SU-DHL-6 (cell line): ENCODE data around the gene PROK1.

Experiments used
- H2AFZ ChIP-seq: fragments of 200-600 bp; sonication (generic); 2 replicates; pipeline ENCODE4 v1.6.1; 2014; ENCODE audit warnings: low read depth, mild to moderate bottlenecking, moderate library complexity, mixed read lengths, antibody characterized with exemption, low read length; ENCODE audit not compliant: severe bottlenecking
- H3F3A ChIP-seq: fragments of 200-600 bp; shearing (Covaris generic); 2 replicates; pipeline ENCODE4 v1.6.0; 2016; ENCODE audit warnings: antibody characterized with exemption, mild to moderate bottlenecking; ENCODE audit not compliant: insufficient read depth
- H3K27ac ChIP-seq: fragments of 200-600 bp; sonication (generic); 2 replicates; pipeline ENCODE4 v1.5.1; 2016; ENCODE audit warnings: low read depth, mild to moderate bottlenecking, low read length, moderate library complexity, mixed read lengths
- H3K27me3 ChIP-seq: fragments of 200-600 bp; sonication (generic), shearing (Covaris generic); 2 replicates; pipeline ENCODE4 v1.6.0; 2014; ENCODE audit warnings: mild to moderate bottlenecking, low read length
- H3K36me3 ChIP-seq: fragments of 200-600 bp; sonication (generic); 2 replicates; pipeline ENCODE4 v1.6.1; 2014; ENCODE audit warnings: mild to moderate bottlenecking, low read length, mixed read lengths
- H3K4me2 ChIP-seq: fragments of 300-600, 200-600 bp; shearing (Covaris generic), sonication (generic); 2 replicates; pipeline ENCODE4 v1.6.0; 2014; ENCODE audit warnings: low read length, low read depth, mild to moderate bottlenecking; ENCODE audit not compliant: poor library complexity, severe bottlenecking
- H3K4me3 ChIP-seq: fragments of 200-600 bp; sonication (generic); 2 replicates; pipeline ENCODE4 v1.5.1; 2014; ENCODE audit warnings: antibody characterized with exemption, low read length, mild to moderate bottlenecking, mixed read lengths; ENCODE audit not compliant: insufficient read depth, poor library complexity, severe bottlenecking
- H3K79me2 ChIP-seq: fragments of 200-600 bp; sonication (generic); 2 replicates; pipeline ENCODE4 v1.6.1; 2014; ENCODE audit warnings: mild to moderate bottlenecking, low read length, moderate library complexity; ENCODE audit not compliant: insufficient read depth
- H3K9ac ChIP-seq: fragments of 200-600 bp; sonication (generic); 2 replicates; pipeline ENCODE4 v1.7.0; 2014; ENCODE audit warnings: mild to moderate bottlenecking, low read length
- H3K9me2 ChIP-seq: fragments of 200-600 bp; sonication (generic); replicated peaks from 2 replicates; pipeline ENCODE4 v1.6.1; 2014; ENCODE audit warnings: low read length; ENCODE audit not compliant: insufficient read depth
- H3K9me3 ChIP-seq: fragments of 200-600 bp; sonication (generic); 2 replicates; pipeline ENCODE4 v1.6.1; 2014; ENCODE audit warnings: low read length, mixed read lengths; ENCODE audit not compliant: insufficient read depth
- H4K20me1 ChIP-seq: fragments of 200-600 bp; sonication (generic); 2 replicates; pipeline ENCODE4 v1.6.1; 2014; ENCODE audit warnings: low read depth, mild to moderate bottlenecking, antibody characterized with exemption, low read length, moderate library complexity, mixed read lengths
- EZH2phosphoT487 ChIP-seq: fragments of 200-600 bp; sonication (generic), shearing (Covaris generic); conservative IDR thresholded peaks from 2 replicates; pipeline ENCODE4 v1.6.1; 2018; ENCODE audit warnings: mild to moderate bottlenecking, antibody characterized with exemption, low read length, moderate library complexity, mixed read lengths
- TF ChIP-seq, protein P1 (sequence below): fragments of 200-600 bp; sonication (generic); IDR thresholded peaks from one replicate; pipeline ENCODE4 v1.5.1; 2017; ENCODE audit warnings: antibody characterized with exemption, mild to moderate bottlenecking, low read length, moderate library complexity; ENCODE audit not compliant: insufficient read depth, poor library complexity, severe bottlenecking

The PROK1 gene

GRCh38 chr1:110440877-110441276 lies 10.1 kb upstream of the PROK1 start:
- Histone ChIP-seq H3K4me2 (no peak overlapping the region), H3F3A (no peaks in the 10 kb centered on the region)

DNA sequence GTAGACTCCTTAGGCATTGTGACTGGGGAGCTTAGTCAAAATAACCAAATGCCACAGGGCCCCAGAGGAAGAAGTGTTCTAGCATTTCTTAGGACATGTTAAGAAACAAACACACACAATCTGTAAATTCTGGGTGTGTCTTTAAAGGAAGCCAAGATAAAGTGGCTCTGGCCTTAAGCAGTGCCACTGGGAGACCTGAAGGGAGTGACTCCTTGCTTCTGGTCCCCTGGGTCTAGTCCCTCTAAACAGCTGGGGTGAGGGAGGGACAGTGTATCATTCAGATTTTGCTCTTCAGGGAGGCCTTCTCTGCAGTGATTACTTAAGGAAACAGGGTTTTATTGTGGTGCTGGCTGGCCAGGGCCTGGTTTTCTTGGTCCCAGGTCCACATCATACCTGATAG lies 9.1 kb upstream of the PROK1 start:
- Histone ChIP-seq H3K36me3 (no peaks in the 10 kb centered on the region), H3K27ac (no peak overlapping the region), H3K9ac (no peak overlapping the region), H3K27me3 (no peaks in the 10 kb centered on the region), H3K4me3 (no peak overlapping the region), H4K20me1 (no peaks in the 10 kb centered on the region), H3F3A (no peaks in the 10 kb centered on the region), H3K79me2 (no peaks in the 10 kb centered on the region), H3K4me2 (no peak overlapping the region), H3K9me2 (no peaks in the 10 kb centered on the region), H3K9me3 (no peaks in the 10 kb centered on the region), H2AFZ (no peak overlapping the region)
- TF ChIP-seq, protein P1, sequence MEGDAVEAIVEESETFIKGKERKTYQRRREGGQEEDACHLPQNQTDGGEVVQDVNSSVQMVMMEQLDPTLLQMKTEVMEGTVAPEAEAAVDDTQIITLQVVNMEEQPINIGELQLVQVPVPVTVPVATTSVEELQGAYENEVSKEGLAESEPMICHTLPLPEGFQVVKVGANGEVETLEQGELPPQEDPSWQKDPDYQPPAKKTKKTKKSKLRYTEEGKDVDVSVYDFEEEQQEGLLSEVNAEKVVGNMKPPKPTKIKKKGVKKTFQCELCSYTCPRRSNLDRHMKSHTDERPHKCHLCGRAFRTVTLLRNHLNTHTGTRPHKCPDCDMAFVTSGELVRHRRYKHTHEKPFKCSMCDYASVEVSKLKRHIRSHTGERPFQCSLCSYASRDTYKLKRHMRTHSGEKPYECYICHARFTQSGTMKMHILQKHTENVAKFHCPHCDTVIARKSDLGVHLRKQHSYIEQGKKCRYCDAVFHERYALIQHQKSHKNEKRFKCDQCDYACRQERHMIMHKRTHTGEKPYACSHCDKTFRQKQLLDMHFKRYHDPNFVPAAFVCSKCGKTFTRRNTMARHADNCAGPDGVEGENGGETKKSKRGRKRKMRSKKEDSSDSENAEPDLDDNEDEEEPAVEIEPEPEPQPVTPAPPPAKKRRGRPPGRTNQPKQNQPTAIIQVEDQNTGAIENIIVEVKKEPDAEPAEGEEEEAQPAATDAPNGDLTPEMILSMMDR = no peak
- no peak for TF ChIP-seq EZH2phosphoT487

More at GRCh38 chr1:110440877-110441276, 10.1 kb upstream of the PROK1 start:
- H3K79me2 ChIP-seq = no peaks in the 10 kb centered on the region
- no peak overlapping the region for H3K4me3 ChIP-seq
- H3K27ac ChIP-seq = no peak overlapping the region
- H2AFZ ChIP-seq = no peak overlapping the region
- TF ChIP-seq EZH2phosphoT487 = no peak
- TF ChIP-seq, protein P1 = no peak
- no peaks in the 10 kb centered on the region for H3K27me3 ChIP-seq
- H3K9ac ChIP-seq = no peak overlapping the region
- no peaks in the 10 kb centered on the region for H3K9me2 ChIP-seq
- H3K9me3 ChIP-seq = no peaks in the 10 kb centered on the region
- H4K20me1 ChIP-seq = no peaks in the 10 kb centered on the region
- H3K36me3 ChIP-seq = no peaks in the 10 kb centered on the region

- Histone ChIP-seq H3K27me3 (no peaks in the 10 kb centered on the region), H3K9ac (no peak overlapping the region), H3K27ac (no peak overlapping the region), H3K79me2 (no peaks in the 10 kb centered on the region), H3K9me3 (no peaks in the 10 kb centered on the region), H2AFZ (no peak overlapping the region), H3F3A (no peaks in the 10 kb centered on the region), H4K20me1 (no peaks in the 10 kb centered on the region), H3K4me3 (no peak overlapping the region), H3K4me2 (no peak overlapping the region), H3K36me3 (no peaks in the 10 kb centered on the region), H3K9me2 (no peaks in the 10 kb centered on the region)
- no peak for TF ChIP-seq EZH2phosphoT487
- TF ChIP-seq, protein P1 = no peak
Measured at GRCh38 chr1:110443451-110443850, 7.5 kb upstream of the PROK1 start.

- Histone ChIP-seq H2AFZ (no peak overlapping the region), H3K9ac (no peak overlapping the region), H3K9me3 (no peaks in the 10 kb centered on the region), H3K9me2 (no peaks in the 10 kb centered on the region), H3F3A (no peaks in the 10 kb centered on the region), H3K27me3 (no peaks in the 10 kb centered on the region), H3K36me3 (no peaks in the 10 kb centered on the region), H3K79me2 (no peaks in the 10 kb centered on the region), H4K20me1 (no peaks in the 10 kb centered on the region), H3K4me3 (no peak overlapping the region), H3K4me2 (no peak overlapping the region), H3K27ac (no peak overlapping the region)
- no peak for TF ChIP-seq EZH2phosphoT487
- TF ChIP-seq, protein P1 = no peak
Measured at GRCh38 chr1:110444561-110444960, 6.4 kb upstream of the PROK1 start.
